HG03175 (cell line): ENCODE results near the gene UNC5C.

Source experiments
- ATAC-seq: cut with Tn5 transposase; IDR thresholded peaks from one replicate; pipeline ENCODE4 v1.9.1; 2021; ENCODE audit warnings: mild to moderate bottlenecking, moderate library complexity; ENCODE audit not compliant: unreplicated experiment

The UNC5C gene

GRCh38 chr4:95360256-95360903, 188.4 kb downstream of the UNC5C start:
- no peak for ATAC-seq

GRCh38 chr4:95358421-95358820, 190.4 kb downstream of the UNC5C start:
- no peak for ATAC-seq

GRCh38 chr4:95355021-95355420, 193.8 kb downstream of the UNC5C start:
- ATAC-seq: no peak

- ATAC-seq: no peak
Observed at GRCh38 chr4:95348418-95348817, 200.4 kb downstream of the UNC5C start.

- no peak for ATAC-seq
Observed at GRCh38 chr4:95343235-95343634, 205.5 kb downstream of the UNC5C start.

DNA sequence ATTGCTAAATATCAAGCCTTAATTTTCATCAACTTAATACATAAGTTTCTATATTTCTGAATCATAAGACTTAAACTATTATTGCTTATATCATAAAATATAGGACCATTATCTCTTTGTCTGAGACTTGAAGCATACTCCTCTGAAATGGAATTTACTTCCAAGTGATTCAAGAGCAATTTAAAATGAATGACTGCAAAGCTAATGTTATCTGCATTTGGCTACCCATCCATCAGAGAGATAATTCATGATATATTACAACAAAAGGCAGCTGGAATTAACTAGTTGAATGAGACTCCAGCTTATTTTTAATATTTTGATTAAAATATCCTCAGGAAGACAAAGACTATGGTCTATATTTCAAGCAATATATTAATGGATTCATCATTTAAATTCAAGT, 208.6 kb downstream of the UNC5C start:
- no peak for ATAC-seq

DNA sequence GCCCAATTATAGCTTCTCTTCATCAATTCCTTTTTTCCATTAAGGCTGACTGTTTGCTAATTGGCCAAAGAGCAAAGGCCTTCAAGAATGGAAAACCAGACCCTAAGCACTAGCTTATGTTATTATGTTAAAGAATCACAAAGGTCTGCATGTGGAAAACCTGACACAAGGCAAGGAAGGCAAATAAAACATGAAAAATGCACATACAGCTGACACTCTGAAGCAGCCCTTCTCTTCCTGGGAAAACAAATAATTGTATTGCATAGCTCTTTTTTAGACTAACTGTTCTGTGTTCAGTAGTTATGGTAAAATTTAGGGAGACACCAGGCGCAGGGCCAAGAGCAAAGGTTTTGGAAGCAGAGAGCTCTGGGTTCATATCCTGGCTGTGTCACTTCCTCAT, 223.1 kb downstream of the UNC5C start:
- ATAC-seq: no peak

DNA sequence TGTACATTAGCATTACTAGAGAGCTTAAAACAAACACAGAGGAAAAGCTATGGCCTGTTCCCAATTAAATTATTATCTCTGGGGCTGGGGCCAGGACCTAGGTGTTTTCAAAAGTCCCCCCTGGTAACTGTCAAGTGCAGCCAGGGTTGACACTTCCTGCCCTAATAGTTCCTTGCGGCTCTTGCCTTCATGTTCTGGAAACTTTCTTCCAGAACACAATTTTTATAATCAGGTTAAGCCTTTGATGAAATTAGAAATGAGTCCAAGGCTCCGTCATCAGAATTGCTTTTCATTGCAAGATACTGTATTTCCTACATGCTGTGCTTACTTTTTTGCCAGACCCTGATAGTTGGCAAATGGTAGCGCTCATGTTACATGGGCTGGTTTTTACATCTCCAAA, 229.6 kb downstream of the UNC5C start:
- no peak for ATAC-seq

DNA sequence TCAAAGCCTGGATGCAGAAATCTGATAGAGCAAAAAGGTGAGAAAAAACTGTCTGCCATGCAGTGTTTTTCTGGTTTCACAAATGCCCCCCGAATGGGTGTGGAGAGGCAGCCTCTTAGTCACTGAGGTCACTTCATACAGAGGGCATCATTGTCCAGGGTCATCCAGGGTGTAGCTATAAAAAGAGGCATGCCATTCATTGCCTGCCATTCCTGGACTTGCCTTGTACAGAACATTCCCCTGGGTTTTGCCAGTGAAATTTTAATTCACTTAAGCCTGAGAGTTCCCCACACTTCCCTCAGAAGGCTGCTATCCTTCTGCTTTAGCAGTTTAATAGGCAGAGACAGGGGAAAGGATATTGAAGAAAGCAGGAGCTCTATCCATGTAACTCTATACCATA, 230.3 kb downstream of the UNC5C start:
- no peak for ATAC-seq

DNA sequence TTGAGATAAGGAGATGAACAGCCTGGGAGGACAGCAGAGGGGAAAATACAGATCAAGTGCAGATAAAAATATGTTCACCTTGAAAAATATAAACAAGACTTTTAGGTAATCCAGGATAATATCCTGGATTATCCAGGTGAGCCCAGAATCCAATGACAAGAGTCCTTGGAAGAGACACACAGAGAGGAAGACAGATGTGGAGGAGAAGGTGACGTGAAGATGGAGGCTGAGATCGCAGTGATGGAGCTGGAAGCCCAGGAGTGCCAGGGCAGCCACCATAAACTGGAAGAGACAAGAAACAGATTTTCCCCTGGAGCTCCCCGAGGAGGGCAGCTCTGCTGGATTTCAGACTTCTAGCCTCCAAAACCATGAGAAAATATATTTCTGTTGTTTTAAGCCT, 230.7 kb downstream of the UNC5C start:
- no peak for ATAC-seq

GRCh38 chr4:95317085-95317793, 231.5 kb downstream of the UNC5C start:
- ATAC-seq: no peak

DNA sequence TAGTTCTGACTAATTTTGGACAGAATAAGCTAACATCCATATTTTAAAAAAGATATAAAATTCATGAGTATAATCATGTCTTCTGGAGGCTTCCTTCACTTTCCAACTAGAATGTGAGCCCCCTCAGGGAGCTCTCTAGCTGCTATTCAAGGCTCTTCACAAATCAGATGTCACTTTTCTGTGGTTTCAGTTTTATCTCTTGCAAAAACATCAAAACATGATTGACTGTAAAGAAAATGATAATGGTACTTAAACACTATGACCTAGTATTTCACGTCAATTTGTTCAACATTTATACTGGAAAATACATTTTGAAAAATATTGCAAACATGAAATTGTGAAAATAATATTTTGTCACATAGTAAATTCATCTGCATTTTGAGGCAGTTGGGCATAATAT, 234.2 kb downstream of the UNC5C start:
- ATAC-seq: no peak

GRCh38 chr4:95304898-95305297, 243.9 kb downstream of the UNC5C start:
- ATAC-seq: no peak

DNA sequence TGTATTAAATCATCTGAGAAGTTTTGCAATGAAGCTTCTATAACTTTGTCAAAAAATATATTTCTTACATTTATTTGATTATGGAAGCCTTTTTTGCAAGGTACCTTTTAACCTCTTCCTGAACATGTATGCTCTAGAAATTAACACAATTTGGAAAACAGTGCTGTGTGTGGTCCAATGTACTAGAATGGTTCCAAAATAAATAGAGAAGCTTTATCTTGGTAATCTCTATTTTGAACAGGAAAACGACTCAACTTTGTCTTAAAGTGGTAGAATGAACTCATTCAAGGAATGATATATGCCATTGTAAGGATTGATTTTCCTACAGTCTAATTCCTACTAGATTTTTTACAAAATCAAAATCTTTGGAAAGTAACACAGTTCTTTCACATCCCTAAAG, 248.5 kb downstream of the UNC5C start:
- no peak for ATAC-seq

DNA sequence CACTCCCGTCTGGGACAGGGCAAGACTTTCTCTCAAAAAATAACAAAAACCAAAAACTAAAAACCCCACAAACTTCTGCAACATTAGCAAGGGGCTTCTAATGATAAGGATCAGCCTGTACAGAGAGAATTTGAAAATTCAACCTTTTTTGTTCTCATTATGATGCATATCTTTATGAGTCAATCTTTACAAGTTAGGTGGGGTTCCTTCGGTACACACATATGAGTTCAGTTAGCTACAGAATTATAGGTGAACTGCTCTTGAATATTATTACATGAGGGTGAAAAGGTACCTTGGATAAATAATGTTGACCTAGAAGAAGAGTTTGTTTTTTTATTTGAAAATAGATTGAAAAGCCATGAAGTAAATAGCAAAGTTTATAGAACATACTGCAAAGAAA, 252.7 kb downstream of the UNC5C start:
- ATAC-seq: no peak

- ATAC-seq: no peak
Observed at GRCh38 chr4:95295157-95295556, 253.6 kb downstream of the UNC5C start.

- ATAC-seq: no peak
Observed at GRCh38 chr4:95294321-95294720, 254.5 kb downstream of the UNC5C start.

- ATAC-seq: no peak
Observed at GRCh38 chr4:95293014-95293413, 255.8 kb downstream of the UNC5C start.

- no peak for ATAC-seq
Observed at GRCh38 chr4:95290702-95291101, 258.1 kb downstream of the UNC5C start.

DNA sequence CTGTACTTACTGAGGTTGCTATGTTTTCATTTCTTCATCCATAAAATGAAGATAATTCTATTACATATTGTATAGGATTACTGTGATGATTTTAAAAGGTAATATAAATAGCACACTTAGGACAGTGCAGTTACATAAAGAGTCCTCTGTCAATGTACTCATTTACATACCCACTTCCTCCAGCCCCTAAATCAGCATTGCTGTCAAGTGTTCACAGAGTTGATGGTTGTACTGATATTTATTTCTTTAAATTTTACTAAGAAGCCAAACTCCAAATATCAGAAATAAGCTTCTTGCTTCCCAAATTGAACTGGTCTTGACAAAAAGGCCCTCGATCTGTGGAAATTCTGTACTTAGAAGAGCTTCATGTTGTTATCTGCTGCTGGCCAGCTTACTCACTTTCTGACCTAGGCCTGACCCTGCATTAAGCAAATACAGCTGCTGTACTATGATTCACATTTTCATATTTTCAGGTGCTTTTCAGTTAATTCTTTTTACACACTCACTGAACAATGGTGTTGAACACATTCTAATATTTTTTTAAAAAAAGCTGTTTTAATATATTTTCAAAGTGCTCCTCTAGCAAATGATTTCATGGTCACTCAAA, 259.6 kb downstream of the UNC5C start:
- no peak for ATAC-seq

DNA sequence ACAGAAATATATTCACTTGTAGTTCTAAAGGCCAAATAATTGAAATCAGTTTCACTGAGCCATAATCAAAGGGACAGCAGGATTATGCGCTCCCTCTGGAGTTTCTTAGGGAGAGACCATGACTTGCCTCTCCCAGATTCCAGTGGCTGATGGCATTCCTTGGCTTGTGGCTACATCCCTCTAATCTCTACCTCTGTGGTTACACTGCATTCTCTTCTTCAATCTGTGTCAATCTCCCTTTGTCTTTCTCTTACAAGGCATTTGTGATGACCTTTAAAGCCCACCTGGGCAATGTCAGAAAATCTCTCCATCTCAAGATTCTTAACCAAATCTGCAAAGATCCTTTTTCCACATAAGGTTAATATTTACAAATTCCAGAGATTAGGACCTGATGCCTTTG, 260.2 kb downstream of the UNC5C start:
- ATAC-seq: no peak

DNA sequence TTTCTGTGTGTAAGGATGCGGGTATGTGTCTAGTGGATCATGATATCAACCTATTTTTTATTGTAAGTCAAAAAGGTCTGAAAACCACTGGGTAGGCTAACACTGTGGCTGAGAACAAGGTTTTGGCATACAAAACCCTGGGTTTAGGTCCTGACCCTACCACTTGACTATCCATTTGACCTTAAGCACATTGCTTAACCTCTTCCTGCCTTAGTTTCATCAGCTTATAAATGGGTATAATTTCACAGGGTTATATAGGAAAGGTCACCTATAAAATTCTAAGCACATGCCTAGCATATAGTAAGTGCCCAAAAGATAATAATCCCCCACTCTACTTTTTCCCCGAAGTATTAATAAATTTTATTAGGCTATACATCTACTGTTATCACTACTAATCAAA, 263.0 kb downstream of the UNC5C start:
- ATAC-seq: no peak
